MM.1S (cell line): Measurements from ENCODE around the gene B4GALNT1.

Experiments
- DNase-seq: peaks from one replicate; pipeline ENCODE4 v3.0.0-alpha.2; 2015
- H2AFZ ChIP-seq: fragments of 300-600 bp; sonication (generic); 2 replicates; pipeline ENCODE4 v1.6.0; 2016; ENCODE audit warnings: antibody characterized with exemption, low read length
- H3F3A ChIP-seq: fragments of 300-600 bp; sonication (generic); 2 replicates; pipeline ENCODE4 v1.6.1; 2016; ENCODE audit warnings: mild to moderate bottlenecking, antibody characterized with exemption, low read length, moderate library complexity, mixed read lengths; ENCODE audit not compliant: insufficient read depth
- H3K27ac ChIP-seq: fragments of 300-600 bp; sonication (generic); 2 replicates; pipeline ENCODE4 v1.5.1; 2016; ENCODE audit warnings: mild to moderate bottlenecking, low read length
- H3K27me3 ChIP-seq: fragments of 300-600 bp; sonication (generic); replicated peaks from 2 replicates; pipeline ENCODE4 v1.6.0; 2016; ENCODE audit warnings: low read length; ENCODE audit not compliant: insufficient read depth
- H3K36me3 ChIP-seq: fragments of 300-600 bp; sonication (generic); replicated peaks from 2 replicates; pipeline ENCODE4 v1.6.1; 2016; ENCODE audit warnings: mild to moderate bottlenecking, low read length, mixed read lengths; ENCODE audit not compliant: insufficient read depth
- H3K4me1 ChIP-seq: fragments of 300-600 bp; sonication (generic); 2 replicates; pipeline ENCODE4 v1.6.1; 2016; ENCODE audit warnings: low read length, mixed read lengths
- H3K4me2 ChIP-seq: fragments of 300-600 bp; sonication (generic); 2 replicates; pipeline ENCODE4 v1.6.0; 2016; ENCODE audit warnings: low read depth, low read length
- H3K4me3 ChIP-seq: fragments of 300-600 bp; sonication (generic); 2 replicates; pipeline ENCODE4 v1.5.1; 2016; ENCODE audit warnings: low read length, mixed read lengths
- H3K79me2 ChIP-seq: fragments of 300-600 bp; sonication (generic); 2 replicates; pipeline ENCODE4 v1.6.1; 2016; ENCODE audit warnings: mixed run types, low read length, mixed read lengths
- H3K9ac ChIP-seq: fragments of 300-600 bp; sonication (generic); 2 replicates; pipeline ENCODE4 v1.6.1; 2016; ENCODE audit warnings: low read length, mixed read lengths
- H3K9me2 ChIP-seq: fragments of 300-600 bp; sonication (generic); replicated peaks from 2 replicates; pipeline ENCODE4 v1.6.1; 2016; ENCODE audit warnings: mild to moderate bottlenecking, low read length, mixed read lengths; ENCODE audit not compliant: insufficient read depth
- H3K9me3 ChIP-seq: fragments of 300-600 bp; sonication (generic); replicated peaks from 2 replicates; pipeline ENCODE4 v1.6.1; 2016; ENCODE audit warnings: mild to moderate bottlenecking, low read length, mixed read lengths; ENCODE audit not compliant: insufficient read depth
- H4K20me1 ChIP-seq: fragments of 300-600 bp; sonication (generic); 2 replicates; pipeline ENCODE4 v1.6.1; 2016; ENCODE audit warnings: mild to moderate bottlenecking, low read length, moderate library complexity, mixed read lengths; ENCODE audit not compliant: insufficient read depth
- CTCF ChIP-seq: fragments of 300-600 bp; sonication (generic); IDR thresholded peaks from 2 replicates; pipeline ENCODE4 v1.5.1; 2016; ENCODE audit warnings: antibody characterized with exemption, low read length, mixed read lengths
- EZH2 ChIP-seq: fragments of 300-600 bp; sonication (generic); optimal IDR thresholded peaks from 2 replicates; pipeline ENCODE3; 2017; ENCODE audit warnings: low read depth, mild to moderate bottlenecking, antibody characterized with exemption, low read length, mixed read lengths
- EZH2phosphoT487 ChIP-seq: fragments of 300-600 bp; sonication (generic); IDR thresholded peaks from 2 replicates; pipeline ENCODE4 v1.6.1; 2018; ENCODE audit warnings: antibody characterized with exemption, low read length

The B4GALNT1 gene

GRCh38 chr12:57585156-57585555 lies 47.8 kb downstream of the B4GALNT1 start:
- H3K4me1 ChIP-seq, result no peaks in the 10 kb centered on the region
- TF ChIP-seq CTCF, result no peak
- TF ChIP-seq EZH2, result no peak
- no peak for TF ChIP-seq EZH2phosphoT487
- no peak for DNase-seq
- no peaks in the 10 kb centered on the region for H3F3A ChIP-seq
- no peaks in the 10 kb centered on the region for H3K9me2 ChIP-seq
- H3K4me2 ChIP-seq, result no peak overlapping the region
- H3K9ac ChIP-seq, result no peak overlapping the region
- H3K36me3 ChIP-seq, result no peaks in the 10 kb centered on the region
- no peak overlapping the region for H2AFZ ChIP-seq
- H3K9me3 ChIP-seq, result no peaks in the 10 kb centered on the region
- no peaks in the 10 kb centered on the region for H3K79me2 ChIP-seq
- H3K4me3 ChIP-seq, result no peak overlapping the region
- no peak overlapping the region for H3K27ac ChIP-seq
- no peaks in the 10 kb centered on the region for H4K20me1 ChIP-seq
- H3K27me3 ChIP-seq, result peaks cover 32% of the 10 kb centered on the region

GRCh38 chr12:57584690-57585089 lies 48.3 kb downstream of the B4GALNT1 start:
- Histone ChIP-seq H3K27ac (no peak overlapping the region), H3K4me2 (no peak overlapping the region), H3K79me2 (no peaks in the 10 kb centered on the region), H3F3A (no peaks in the 10 kb centered on the region), H2AFZ (no peak overlapping the region), H3K9ac (no peak overlapping the region), H3K27me3 (peaks cover 32% of the 10 kb centered on the region), H3K36me3 (no peaks in the 10 kb centered on the region), H3K4me3 (no peak overlapping the region), H4K20me1 (no peaks in the 10 kb centered on the region), H3K4me1 (no peaks in the 10 kb centered on the region), H3K9me3 (no peaks in the 10 kb centered on the region), H3K9me2 (no peaks in the 10 kb centered on the region)
- DNase-seq, result no peak
- TF ChIP-seq EZH2 (no peak), EZH2phosphoT487 (no peak)

GRCh38 chr12:57584050-57584449 lies 49.0 kb downstream of the B4GALNT1 start:
- no peak overlapping the region for H3K9ac ChIP-seq
- H3K9me3 ChIP-seq, result no peaks in the 10 kb centered on the region
- H3K27ac ChIP-seq, result no peak overlapping the region
- no peak overlapping the region for H3K4me3 ChIP-seq
- DNase-seq, result no peak
- H3K9me2 ChIP-seq, result no peaks in the 10 kb centered on the region
- TF ChIP-seq CTCF (no peak), EZH2phosphoT487 (no peak)
- H3K36me3 ChIP-seq, result no peaks in the 10 kb centered on the region
- H3K27me3 ChIP-seq, result peaks cover 32% of the 10 kb centered on the region
- no peaks in the 10 kb centered on the region for H3K4me1 ChIP-seq
- no peaks in the 10 kb centered on the region for H3F3A ChIP-seq
- no peaks in the 10 kb centered on the region for H3K79me2 ChIP-seq
- H3K4me2 ChIP-seq, result no peak overlapping the region
- no peak overlapping the region for H2AFZ ChIP-seq
- no peaks in the 10 kb centered on the region for H4K20me1 ChIP-seq

- no peaks in the 10 kb centered on the region for H3F3A ChIP-seq
- no peaks in the 10 kb centered on the region for H3K9me3 ChIP-seq
- no peaks in the 10 kb centered on the region for H3K9me2 ChIP-seq
- no peaks in the 10 kb centered on the region for H3K4me1 ChIP-seq
- H3K27ac ChIP-seq, result no peak overlapping the region
- H3K79me2 ChIP-seq, result no peaks in the 10 kb centered on the region
- H3K27me3 ChIP-seq, result peaks cover 29% of the 10 kb centered on the region
- H3K9ac ChIP-seq, result no peak overlapping the region
- peak; percentile 86 for DNase-seq
- no peaks in the 10 kb centered on the region for H4K20me1 ChIP-seq
- H3K4me2 ChIP-seq, result peak overlapping the region; percentile 47
- peak overlapping the region; percentile 44; the same call in 1 of the 2 replicates for H2AFZ ChIP-seq
- no peaks in the 10 kb centered on the region for H3K36me3 ChIP-seq
- TF ChIP-seq CTCF (peak; percentile 97), EZH2phosphoT487 (no peak)
- peak overlapping the region; percentile 13; the same call in 1 of the 2 replicates for H3K4me3 ChIP-seq
Observed at GRCh38 chr12:57583008-57583831, 49.8 kb downstream of the B4GALNT1 start.
